ENCODE measurements around the gene CLNK. TPM values are rescaled to one million over a fixed set of nuclear protein-coding genes. Genes with fewer than 3 reads are reported as not detected.

CLNK gene
- total RNA-seq, 4 donors from 2014 or later = under 0.01 to 0.48 TPM; not detected in 2

- Histone ChIP-seq H3K9me3 (no peaks in the 10 kb centered on the region), H3K36me3 (no peaks in the 10 kb centered on the region), H3K27ac (no peak overlapping the region), H3K4me1 (peaks cover 0 to 13% (median 3%) of the 10 kb centered on the region in 4 donors), H3K4me3 (no peak overlapping the region), H3K27me3 (no peaks in the 10 kb centered on the region)
- intact Hi-C loops (cut with DNase I; ENCODE audit: low total_unique reads) = no loop called here
- no peak for DNase-seq
- 70 to 73% methylated on average over 6 to 7 of the region's 7 CpGs for WGBS, 2 donors (ENCODE audit: low coverage in 1 of 2)
- TF ChIP-seq POLR2A (IDR thresholded peaks at IDR 0.05) (no peak), CTCF (IDR thresholded peaks at IDR 0.05) (no peak), POLR2AphosphoS5 (IDR thresholded peaks at IDR 0.05) (no peak), EP300 (IDR thresholded peaks at IDR 0.05; ENCODE audit: low read depth) (no peak)
- in situ Hi-C loops (cut with MboI; ENCODE audit: low pct_ligation_motif_present in 1 of 4, low pct_unique_long_range_greater_than_20kb in 1 of 4, low sequenced_read_pairs in 3 of 4) = no loop called here
Measured at GRCh38 chr4:10701702-10702460, 17.3 kb upstream of the CLNK start.

GRCh38 chr4:10701161-10701560, 16.6 kb upstream of the CLNK start:
- H3K9me3 ChIP-seq = no peaks in the 10 kb centered on the region
- H3K36me3 ChIP-seq = no peaks in the 10 kb centered on the region
- 81 to 100% methylated on average over 1 to 3 of the region's 3 CpGs for WGBS, 2 donors (ENCODE audit: low coverage in 1 of 2)
- no peak for TF ChIP-seq POLR2A (IDR thresholded peaks at IDR 0.05)
- no peak for TF ChIP-seq POLR2AphosphoS5 (IDR thresholded peaks at IDR 0.05)
- TF ChIP-seq EP300 (IDR thresholded peaks at IDR 0.05; ENCODE audit: low read depth) = no peak
- TF ChIP-seq CTCF (IDR thresholded peaks at IDR 0.05) = no peak
- no peaks in the 10 kb centered on the region for H3K27me3 ChIP-seq
- H3K4me1 ChIP-seq = peaks cover 0 to 13% (median 3%) of the 10 kb centered on the region in 4 donors
- intact Hi-C loops (cut with DNase I; ENCODE audit: low total_unique reads) (no loop called here), in situ Hi-C loops (cut with MboI; ENCODE audit: low pct_ligation_motif_present in 1 of 4, low pct_unique_long_range_greater_than_20kb in 1 of 4, low sequenced_read_pairs in 3 of 4) (no loop called here)
- no peak overlapping the region for H3K4me3 ChIP-seq
- H3K27ac ChIP-seq = no peak overlapping the region
- DNase-seq = no peak

GRCh38 chr4:10698172-10698571, 13.6 kb upstream of the CLNK start:
- TF ChIP-seq EP300 (IDR thresholded peaks at IDR 0.05; ENCODE audit: low read depth) = no peak
- in situ Hi-C loops (cut with MboI; ENCODE audit: low pct_ligation_motif_present in 1 of 4, low pct_unique_long_range_greater_than_20kb in 1 of 4, low sequenced_read_pairs in 3 of 4) (no loop called here), intact Hi-C loops (cut with DNase I; ENCODE audit: low total_unique reads) (no loop called here)
- Histone ChIP-seq H3K4me1 (peaks cover 0 to 24% (median 7%) of the 10 kb centered on the region in 4 donors), H3K27me3 (no peaks in the 10 kb centered on the region), H3K27ac (no peak overlapping the region), H3K4me3 (no peak overlapping the region), H3K9me3 (no peaks in the 10 kb centered on the region), H3K36me3 (no peaks in the 10 kb centered on the region)
- no peak for DNase-seq
- WGBS, 2 donors (ENCODE audit: low coverage in 1 of 2) = 42 to 55% methylated on average over 1 of the region's 1 CpG

GRCh38 chr4:10697086-10697485, 12.5 kb upstream of the CLNK start:
- intact Hi-C loops (cut with DNase I; ENCODE audit: low total_unique reads) = no loop called here
- Histone ChIP-seq H3K4me1 (peaks cover 0 to 24% (median 7%) of the 10 kb centered on the region in 4 donors), H3K36me3 (no peaks in the 10 kb centered on the region), H3K27me3 (no peaks in the 10 kb centered on the region), H3K9me3 (no peaks in the 10 kb centered on the region), H3K27ac (no peak overlapping the region), H3K4me3 (no peak overlapping the region)
- TF ChIP-seq EP300 (IDR thresholded peaks at IDR 0.05; ENCODE audit: low read depth) (no peak), POLR2A (IDR thresholded peaks at IDR 0.05) (no peak), CTCF (IDR thresholded peaks at IDR 0.05) (no peak), POLR2AphosphoS5 (IDR thresholded peaks at IDR 0.05) (no peak)
- WGBS, 2 donors (ENCODE audit: low coverage in 1 of 2) = 66 to 74% methylated on average over 5 of the region's 5 CpGs
- DNase-seq = no peak
- in situ Hi-C loops (cut with MboI; ENCODE audit: low pct_ligation_motif_present in 1 of 4, low pct_unique_long_range_greater_than_20kb in 1 of 4, low sequenced_read_pairs in 3 of 4) = no loop called here

Data from transverse colon (tissue), 4 donors.